ENCODE measurements around the gene GTF3C1. TPM values are rescaled to one million over a fixed set of nuclear protein-coding genes. Genes with fewer than 3 reads are reported as not detected.

GTF3C1 gene
- total and polyA plus RNA-seq, 2 of the 8 experiments (the other 6 are each of a cell fraction or from before 2014, with no cell fraction given) = 89.3 to 126 TPM

GRCh38 chr16:27473101-27473900 lies 76.4 kb downstream of the GTF3C1 start (continued):
- no peak for TF ChIP-seq ATF3 (IDR thresholded peaks at IDR 0.05; ENCODE audit: insufficient read depth, low read depth, low read length)
